IMR-90 (cell line): ENCODE results near the gene NKIRAS1.

Source experiments
- CTCF ChIP-seq: conservative IDR thresholded peaks from 2 replicates; pipeline ENCODE4 v1.5.1; 2012; ENCODE audit warnings: mild to moderate bottlenecking, low read depth, low read length, improper control_type of control experiment
- POLR2A ChIP-seq: IDR thresholded peaks from 2 replicates; pipeline ENCODE4 v1.6.1; 2012; ENCODE audit warnings: mild to moderate bottlenecking, low read depth, low read length

DNA sequence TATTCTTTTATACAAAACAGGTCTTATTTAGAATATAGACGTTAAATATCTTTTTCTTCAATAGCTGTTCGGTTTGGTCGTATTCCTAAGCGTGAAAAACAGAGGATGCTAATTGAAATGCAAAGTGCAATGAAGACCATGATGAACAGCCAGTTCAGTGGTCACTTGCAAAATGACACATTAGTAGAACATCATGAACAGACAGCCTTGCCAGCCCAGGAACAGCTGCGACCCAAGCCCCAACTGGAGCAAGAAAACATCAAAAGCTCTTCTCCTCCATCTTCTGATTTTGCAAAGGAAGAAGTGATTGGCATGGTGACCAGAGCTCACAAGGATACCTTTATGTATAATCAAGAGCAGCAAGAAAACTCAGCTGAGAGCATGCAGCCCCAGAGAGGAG is 45.1 kb upstream of the NKIRAS1 start:
- TF ChIP-seq CTCF: no peak
- TF ChIP-seq POLR2A: no peak
